Breast epithelium (tissue), 3 donors: ENCODE data around the gene NRGN.

Experiments used
- CTCF ChIP-seq, 3 donors: fragments of 450-650 bp; IDR thresholded peaks; one replicate each; pipeline ENCODE4 v1.5.1; 2016 to 2017; ENCODE audit warnings: antibody characterized with exemption in 3 of 3, mild to moderate bottlenecking in 3 of 3, moderate library complexity in 3 of 3
- POLR2A ChIP-seq: fragments of 450-650 bp; IDR thresholded peaks from one replicate; pipeline ENCODE4 v1.6.1; 2016; ENCODE audit warnings: antibody characterized with exemption, mild to moderate bottlenecking, moderate library complexity

DNA sequence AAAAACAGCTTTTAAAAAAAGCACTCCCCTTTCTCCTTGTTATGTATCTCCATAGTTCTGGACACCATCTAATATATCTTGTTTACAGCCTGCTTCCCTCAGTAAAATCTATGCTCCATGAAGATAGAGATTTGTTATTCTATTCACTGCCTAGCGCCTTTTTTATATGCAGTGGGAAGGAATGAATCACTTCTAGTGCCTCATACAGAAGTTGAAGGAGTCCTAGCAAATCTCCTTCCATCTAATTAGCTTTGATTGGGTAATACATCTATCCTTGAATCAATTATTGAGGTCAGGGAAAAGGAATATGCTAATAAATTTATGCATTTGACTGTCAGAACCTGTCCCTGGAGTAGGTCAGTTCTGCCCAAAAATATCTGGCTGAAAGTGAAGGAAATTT, 40.2 kb upstream of the NRGN start:
- no peak for TF ChIP-seq CTCF (IDR thresholded peaks at IDR 0.05)
- no peak for TF ChIP-seq POLR2A
